CD14-positive monocyte (primary cell): ENCODE measurements around the gene ACD. TPM values are rescaled to one million over a fixed set of nuclear protein-coding genes. Genes with fewer than 3 reads are reported as not detected.

Experiments
- DNase-seq, 3 donors: peaks; one replicate each; pipeline ENCODE4 v3.0.0-alpha.2; 2011 to 2022
- H2AFZ ChIP-seq: 2 replicates; pipeline ENCODE4 v1.6.0; 2012; ENCODE audit warnings: mild to moderate bottlenecking, low read depth, low read length, inconsistent platforms; ENCODE audit not compliant: insufficient read depth, poor library complexity, severe bottlenecking
- H3K27ac ChIP-seq, 2 donors: 1 replicate in 1 of 2; 2 replicates in 1 of 2; pipeline ENCODE4 v1.5.1; 2012 to 2013; ENCODE audit warnings: low read length in 2 of 2, control low read depth in 1 of 2, inconsistent platforms in 1 of 2, low read depth in 1 of 2, mild to moderate bottlenecking in 1 of 2
- H3K27me3 ChIP-seq, 2 donors: one replicate each; pipeline versions ENCODE4 v1.6.0 to v1.6.1; 2011 to 2013; ENCODE audit warnings: low read length in 2 of 2; ENCODE audit not compliant: control insufficient read depth in 2 of 2, insufficient read depth in 2 of 2
- H3K36me3 ChIP-seq, 2 donors: replicated peaks in 1 of 2; 1 replicate in 1 of 2; 2 replicates in 1 of 2; pipeline versions ENCODE4 v1.5.1 to v1.6.1; 2012 to 2013; ENCODE audit warnings: low read length in 2 of 2, control low read depth in 1 of 2, inconsistent platforms in 1 of 2, mild to moderate bottlenecking in 1 of 2; ENCODE audit not compliant: insufficient read depth in 2 of 2, control insufficient read depth in 1 of 2
- H3K4me1 ChIP-seq, 2 donors: 1 replicate in 1 of 2; 2 replicates in 1 of 2; pipeline versions ENCODE4 v1.5.1 to v1.6.1; 2012 to 2013; ENCODE audit warnings: low read length in 2 of 2, control low read depth in 1 of 2, inconsistent platforms in 1 of 2, mild to moderate bottlenecking in 1 of 2, moderate library complexity in 1 of 2; ENCODE audit not compliant: insufficient read depth in 2 of 2, control insufficient read depth in 1 of 2
- H3K4me2 ChIP-seq: replicated peaks from 2 replicates; pipeline ENCODE3; 2012; ENCODE audit warnings: low read length, moderate library complexity, mild to moderate bottlenecking; ENCODE audit not compliant: poor library complexity, severe bottlenecking; ENCODE audit errors: extremely low read depth
- H3K4me3 ChIP-seq, 3 experiments: fragments of 200-600 bp in 1 of 3; sonication (generic) in 1 of 3; replicated peaks in 1 of 3; 1 replicate in 2 of 3; 2 replicates in 1 of 3; pipeline ENCODE4 v1.5.1; 2011 to 2013; ENCODE audit warnings: low read length in 3 of 3, mild to moderate bottlenecking in 3 of 3, control low read depth in 2 of 3, low read depth in 2 of 3, inconsistent platforms in 1 of 3, moderate library complexity in 1 of 3
- H3K79me2 ChIP-seq: 2 replicates; pipeline ENCODE4 v1.6.0; 2012; ENCODE audit warnings: mild to moderate bottlenecking, control low read depth, inconsistent platforms, low read length, moderate library complexity; ENCODE audit not compliant: insufficient read depth
- H3K9ac ChIP-seq: 2 replicates; pipeline ENCODE4 v1.6.0; 2017; ENCODE audit warnings: low read length, mild to moderate bottlenecking; ENCODE audit not compliant: insufficient read depth, poor library complexity, severe bottlenecking
- H3K9me3 ChIP-seq, 2 donors: replicated peaks in 1 of 2; 1 replicate in 1 of 2; 2 replicates in 1 of 2; pipeline versions ENCODE4 v1.5.1 to v1.6.1; 2012 to 2013; ENCODE audit warnings: low read length in 2 of 2, control low read depth in 1 of 2; ENCODE audit not compliant: control insufficient read depth in 1 of 2, insufficient read depth in 1 of 2
- H4K20me1 ChIP-seq: 2 replicates; pipeline ENCODE4 v1.6.0; 2012; ENCODE audit warnings: mild to moderate bottlenecking, low read length, control low read depth, moderate library complexity; ENCODE audit not compliant: insufficient read depth
- H3K27ac Mint-ChIP-seq, 7 donors: one replicate each; pipeline ENCODE4 v1.8.0; 2020; ENCODE audit warnings: mild to moderate bottlenecking in 7 of 7, mixed read lengths in 7 of 7, moderate library complexity in 6 of 7, inconsistent platforms in 2 of 7
- H3K27me3 Mint-ChIP-seq, 3 donors: one replicate each; pipeline ENCODE4 v1.8.0; 2021 to 2022; ENCODE audit warnings: low read depth in 3 of 3, mild to moderate bottlenecking in 3 of 3, mixed read lengths in 3 of 3, moderate library complexity in 3 of 3, inconsistent platforms in 1 of 3
- H3K36me3 Mint-ChIP-seq, 2 donors: one replicate each; pipeline ENCODE4 v1.8.0; 2020; ENCODE audit warnings: mixed read lengths in 2 of 2, inconsistent platforms in 1 of 2, mild to moderate bottlenecking in 1 of 2
- H3K4me1 Mint-ChIP-seq: one replicate; pipeline ENCODE4 v1.8.0; 2020; ENCODE audit warnings: mild to moderate bottlenecking, mixed read lengths
- H3K4me3 Mint-ChIP-seq, 2 donors: one replicate each; pipeline ENCODE4 v1.8.0; 2020; ENCODE audit warnings: mild to moderate bottlenecking in 2 of 2, mixed read lengths in 2 of 2, moderate library complexity in 1 of 2
- H3K9me3 Mint-ChIP-seq, 7 donors: one replicate each; pipeline ENCODE4 v1.8.0; 2020 to 2022; ENCODE audit warnings: mixed read lengths in 7 of 7, mild to moderate bottlenecking in 6 of 7, moderate library complexity in 6 of 7, inconsistent platforms in 2 of 7
- CTCF ChIP-seq: fragments of 200-600 bp; IDR thresholded peaks from one replicate; pipeline ENCODE4 v1.8.0; 2022; ENCODE audit warnings: antibody characterized with exemption, mild to moderate bottlenecking
- WGBS: methylation state at CpG from one replicate; pipeline ENCODE4 v1.1.5; 2013; ENCODE audit warnings: missing lambda C conversion rate; ENCODE audit not compliant: insufficient coverage; 5-methylcytosine and 5-hydroxymethylcytosine counted together
- intact Hi-C, 2 donors: fragments of 100-400 bp; cut with micrococcal nuclease; formaldehyde crosslinking; loops; one replicate each; pipeline versions ENCODE4 v1.15.0 to v1.15.1; 2023
- polyA plus RNA-seq, 3 donors: library from polyadenylated mRNA; depleted of rRNA in 1 of 3; unstranded in 2 of 3; stranded (reverse) in 1 of 3; fragments of 300-500 nt in 2 of 3; fragments of >200 nt in 1 of 3; fragmentation: Illumina TruSeq in 2 of 3; gene quantifications; 1 replicate in 2 of 3; 2 replicates in 1 of 3; pipeline ENCODE4 v1.2.3, GENCODE V29; 2012 to 2021

The ACD gene
- polyA plus RNA-seq, 3 donors: 11.8 to 26.0 (median 14.9) TPM

- Histone ChIP-seq H3K27me3 (no peaks in the 10 kb centered on the region), H4K20me1 (no peaks in the 10 kb centered on the region), H3K9me3 (no peaks in the 10 kb centered on the region), H3K4me2 (no peak overlapping the region), H3K9ac (no peak overlapping the region), H3K36me3 (peaks cover 2 to 6% of the 10 kb centered on the region in 2 donors), H3K4me1 (peaks cover 18 to 20% of the 10 kb centered on the region in 2 donors), H3K4me3 (no peak overlapping the region), H3K27ac (no peak overlapping the region), H2AFZ (no peak overlapping the region), H3K79me2 (no peaks in the 10 kb centered on the region)
- Mint-ChIP-seq H3K27ac (no peak overlapping the region), H3K4me3 (no peak overlapping the region), H3K9me3 (no peaks in the 10 kb centered on the region), H3K27me3 (peaks cover 0 to 2% (median 2%) of the 10 kb centered on the region in 3 donors), H3K4me1 (peaks cover 27% of the 10 kb centered on the region), H3K36me3 (peaks cover 15 to 28% of the 10 kb centered on the region in 2 donors)
- no peak for DNase-seq
- WGBS: 98% methylated on average over 17 of the region's 17 CpGs
- TF ChIP-seq CTCF: no peak
- intact Hi-C loops: loop anchor here in 1 of 2 donors (10.0 kb wide), 1 partner anchor 549 kb away; no protein-coding TSS in a partner anchor
These were observed 15.5 kb upstream of the ACD start for GRCh38 chr16:67675579-67675935.

- Histone ChIP-seq H3K4me1 (peaks cover 18 to 20% of the 10 kb centered on the region in 2 donors), H2AFZ (no peak overlapping the region), H4K20me1 (no peaks in the 10 kb centered on the region), H3K4me2 (no peak overlapping the region), H3K9me3 (no peaks in the 10 kb centered on the region), H3K79me2 (no peaks in the 10 kb centered on the region), H3K36me3 (peaks cover 2 to 3% of the 10 kb centered on the region in 2 donors), H3K9ac (no peak overlapping the region), H3K27ac (no peak overlapping the region), H3K27me3 (no peaks in the 10 kb centered on the region), H3K4me3 (no peak overlapping the region)
- WGBS: 98% methylated on average over 27 of the region's 28 CpGs
- intact Hi-C loops: loop anchor here (5.0 to 10.0 kb wide), 3 partner anchors 42 to 550 kb away; partner anchors contain the start of gene GFOD2 (in 1 of the 2)
- no peak for DNase-seq
- no peak overlapping the region for H3K4me3 Mint-ChIP-seq
- H3K9me3 Mint-ChIP-seq: no peaks in the 10 kb centered on the region
- H3K27ac Mint-ChIP-seq: peak overlapping the region in 4 of 7 donors; percentile 12 to 91 (median 50)
- H3K4me1 Mint-ChIP-seq: peaks cover 27% of the 10 kb centered on the region
- peaks cover 10 to 23% of the 10 kb centered on the region in 2 donors for H3K36me3 Mint-ChIP-seq
- H3K27me3 Mint-ChIP-seq: peaks cover 0 to 2% (median 2%) of the 10 kb centered on the region in 3 donors
- TF ChIP-seq CTCF: no peak
These were observed 15.0 kb upstream of the ACD start for GRCh38 chr16:67674851-67675578.
